GM10266 (cell line): ENCODE data around the gene UMODL1.

ENCODE experiments used
- DNase-seq: peaks from one replicate; pipeline ENCODE4 v3.0.0; 2012; ENCODE audit errors: extremely low spot score
- TF ChIP-seq, protein P1 (sequence below): IDR thresholded peaks from 2 replicates; pipeline ENCODE4 v1.5.1; 2012; ENCODE audit warnings: mild to moderate bottlenecking, low read depth; ENCODE audit not compliant: control insufficient read depth, insufficient read depth; ENCODE audit errors: missing control alignments

Gene UMODL1

DNA sequence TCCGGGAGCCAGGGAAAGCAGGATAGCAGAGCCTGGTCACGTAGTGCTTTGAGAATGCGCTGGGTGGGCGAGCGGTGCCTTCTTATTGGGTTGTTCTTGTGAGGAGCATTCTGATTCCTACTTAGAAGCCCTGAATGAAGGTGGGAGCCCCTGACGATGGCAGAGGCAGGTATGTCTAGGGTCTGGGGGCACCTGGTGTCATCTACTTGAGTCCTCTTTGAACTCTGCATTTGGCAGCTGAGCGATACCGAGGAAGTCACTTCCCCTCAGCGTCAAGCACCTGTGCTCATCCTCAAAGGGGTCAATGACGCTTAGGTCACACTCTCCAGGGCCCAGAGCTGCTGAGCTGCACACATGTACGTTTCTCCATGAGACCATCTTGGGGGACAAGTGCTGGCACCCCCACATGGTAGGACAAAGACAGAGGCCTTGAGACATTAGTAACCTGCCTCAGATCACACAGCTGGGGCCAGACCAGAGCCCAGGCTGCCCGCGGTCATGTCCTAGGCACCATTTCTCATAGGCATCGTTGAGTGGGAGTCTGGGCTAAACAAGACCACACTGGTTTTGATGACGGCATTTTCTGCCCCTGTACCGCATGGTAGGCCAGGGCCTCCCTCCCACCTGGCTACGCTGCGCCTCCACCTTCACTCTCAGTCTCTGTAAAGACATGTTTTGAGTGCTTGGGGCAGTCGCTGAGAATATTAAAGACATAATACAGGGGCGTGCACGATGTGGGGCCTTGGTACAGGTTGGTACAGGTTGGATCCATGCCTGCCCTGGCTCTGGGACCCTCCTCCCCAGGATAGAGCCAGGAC, 78.7 kb downstream of the UMODL1 start:
- DNase-seq, result no peak
- TF ChIP-seq, protein P1, sequence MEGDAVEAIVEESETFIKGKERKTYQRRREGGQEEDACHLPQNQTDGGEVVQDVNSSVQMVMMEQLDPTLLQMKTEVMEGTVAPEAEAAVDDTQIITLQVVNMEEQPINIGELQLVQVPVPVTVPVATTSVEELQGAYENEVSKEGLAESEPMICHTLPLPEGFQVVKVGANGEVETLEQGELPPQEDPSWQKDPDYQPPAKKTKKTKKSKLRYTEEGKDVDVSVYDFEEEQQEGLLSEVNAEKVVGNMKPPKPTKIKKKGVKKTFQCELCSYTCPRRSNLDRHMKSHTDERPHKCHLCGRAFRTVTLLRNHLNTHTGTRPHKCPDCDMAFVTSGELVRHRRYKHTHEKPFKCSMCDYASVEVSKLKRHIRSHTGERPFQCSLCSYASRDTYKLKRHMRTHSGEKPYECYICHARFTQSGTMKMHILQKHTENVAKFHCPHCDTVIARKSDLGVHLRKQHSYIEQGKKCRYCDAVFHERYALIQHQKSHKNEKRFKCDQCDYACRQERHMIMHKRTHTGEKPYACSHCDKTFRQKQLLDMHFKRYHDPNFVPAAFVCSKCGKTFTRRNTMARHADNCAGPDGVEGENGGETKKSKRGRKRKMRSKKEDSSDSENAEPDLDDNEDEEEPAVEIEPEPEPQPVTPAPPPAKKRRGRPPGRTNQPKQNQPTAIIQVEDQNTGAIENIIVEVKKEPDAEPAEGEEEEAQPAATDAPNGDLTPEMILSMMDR, result no peak

DNA sequence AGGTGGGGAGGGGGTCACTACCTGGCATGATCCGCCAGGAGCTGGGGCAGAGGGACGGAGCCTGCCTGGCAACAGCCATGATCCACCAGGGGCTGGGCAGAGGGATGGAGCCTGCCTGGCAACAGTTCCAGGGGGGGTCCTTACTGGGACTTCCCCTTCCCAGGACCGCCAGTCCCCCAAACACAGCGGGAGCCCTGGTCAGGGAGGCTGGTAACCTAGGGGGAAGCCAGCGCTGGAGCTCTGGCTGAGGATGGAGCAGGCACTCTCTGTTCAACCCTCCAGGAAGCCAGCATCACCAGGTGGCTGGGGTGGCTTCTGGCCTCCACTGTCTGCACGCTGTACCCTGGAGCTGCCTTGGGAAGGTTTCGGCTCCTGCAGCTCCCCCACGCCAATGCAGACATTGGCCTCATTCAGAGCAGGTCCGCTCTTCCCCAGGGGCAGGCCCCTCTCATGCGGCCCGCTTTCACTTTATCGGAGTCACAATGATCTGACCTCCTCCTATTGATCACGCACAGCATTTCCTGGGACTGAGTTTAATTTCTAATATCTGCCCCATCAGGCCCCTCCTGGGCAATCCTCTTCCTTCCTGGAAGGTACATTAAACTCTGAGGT, 79.5 kb downstream of the UMODL1 start:
- no peak for DNase-seq
- TF ChIP-seq, protein P1, result no peak

DNA sequence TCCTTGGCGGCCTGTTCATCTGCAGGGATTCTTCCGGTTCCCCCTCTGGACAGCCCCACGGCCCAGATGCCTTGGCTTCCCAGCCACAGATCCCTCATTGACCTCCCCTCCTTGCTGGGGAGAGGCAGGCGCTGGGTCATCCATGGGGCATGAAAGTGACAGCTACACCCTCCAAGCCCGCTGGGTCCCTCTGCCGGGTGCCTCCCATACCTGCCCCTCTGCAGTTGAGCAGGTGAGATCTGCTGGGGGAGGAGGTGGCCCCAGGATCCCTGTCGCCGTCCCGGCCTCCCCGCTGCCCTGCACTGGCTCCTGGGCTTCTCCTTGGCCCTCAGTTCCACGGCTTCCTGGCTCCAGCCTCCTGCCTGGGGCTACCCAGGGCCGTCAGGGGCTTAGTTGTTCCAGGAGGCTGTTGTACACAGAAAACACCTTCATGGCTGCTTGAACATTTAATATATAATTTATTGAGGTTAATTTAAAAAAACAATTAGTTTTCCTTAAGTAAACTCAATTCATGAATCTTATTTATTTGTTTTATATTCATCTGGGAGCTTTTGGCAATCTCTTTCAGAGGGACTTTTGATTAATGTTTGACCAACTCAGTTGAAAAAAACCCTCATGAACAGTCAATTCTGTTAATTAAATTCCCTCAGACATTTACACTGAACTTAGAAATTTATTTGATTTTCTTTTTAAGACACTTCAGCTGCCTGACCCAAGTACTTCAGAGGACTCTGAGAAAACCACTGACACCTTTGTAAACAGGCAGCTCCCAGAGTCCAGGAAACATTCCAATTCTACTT, 80.2 kb downstream of the UMODL1 start:
- DNase-seq, result no peak
- TF ChIP-seq, protein P1, result no peak

DNA sequence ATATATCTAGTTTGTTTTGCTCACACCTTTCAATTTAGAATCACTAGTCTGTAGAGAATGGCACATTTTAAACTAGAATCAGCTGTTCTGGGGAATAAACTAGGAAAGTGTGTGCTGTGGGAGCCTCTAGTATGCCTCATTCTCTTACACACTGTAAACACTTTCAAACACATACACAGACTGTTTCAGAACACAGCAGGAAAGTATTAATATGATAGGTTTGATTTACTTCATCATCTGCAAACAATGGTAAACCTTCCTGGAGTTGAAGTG, 80.8 kb downstream of the UMODL1 start:
- TF ChIP-seq, protein P1, result no peak
- no peak for DNase-seq

DNA sequence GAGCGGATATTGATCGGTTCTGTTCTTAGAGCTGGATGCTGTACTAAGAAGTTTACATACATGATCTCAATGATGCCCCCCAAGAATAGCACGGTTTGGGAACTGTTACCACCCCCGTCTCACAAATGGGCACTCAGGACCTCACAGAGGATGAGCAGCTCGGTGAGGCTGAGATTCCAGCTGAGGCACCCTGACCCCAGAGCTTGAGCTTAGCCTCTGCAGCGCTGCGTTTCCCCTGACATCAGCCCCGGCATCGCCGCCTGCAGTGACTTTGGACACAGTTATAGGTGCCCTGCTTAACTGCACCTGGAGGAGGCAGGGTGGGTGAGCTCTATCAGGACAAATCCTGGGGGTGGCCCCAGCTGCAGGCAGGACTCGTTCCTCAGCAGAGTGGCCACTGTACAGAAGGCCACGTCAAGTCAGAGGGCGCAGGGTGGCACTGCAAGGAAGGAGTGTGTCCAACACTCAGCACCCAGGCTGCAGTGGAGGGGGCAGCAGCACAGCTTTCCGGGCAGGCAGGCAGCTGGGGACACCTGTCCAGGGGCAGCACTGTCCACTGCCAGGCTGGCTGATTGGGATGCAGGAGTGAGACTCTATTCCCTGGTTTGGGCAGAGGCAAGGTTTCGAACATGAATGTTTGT, 82.0 kb downstream of the UMODL1 start:
- no peak for DNase-seq
- TF ChIP-seq, protein P1, result no peak

DNA sequence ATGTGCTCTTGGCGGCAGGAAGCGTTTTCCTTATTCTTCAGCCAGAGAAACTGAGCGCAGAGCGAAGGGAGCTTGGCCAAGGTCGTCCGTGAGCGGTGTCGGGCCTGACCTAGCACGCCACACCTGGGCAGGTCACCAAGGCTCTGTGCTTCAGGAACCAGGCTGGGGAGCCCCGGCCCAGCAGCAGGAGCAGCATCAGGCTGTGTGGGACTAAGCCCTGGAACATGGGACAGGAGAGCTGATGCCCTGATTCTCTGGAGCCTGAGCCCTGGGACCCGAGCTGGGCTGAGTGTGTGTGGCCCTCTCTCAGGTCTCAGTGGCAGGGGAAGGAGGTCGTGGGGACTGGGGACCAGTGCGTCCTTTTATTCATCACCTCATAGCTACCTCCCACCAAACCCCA, 82.6 kb downstream of the UMODL1 start:
- DNase-seq, result no peak
- TF ChIP-seq, protein P1, result no peak
